ENCODE data around the gene DUSP14.

DNA sequence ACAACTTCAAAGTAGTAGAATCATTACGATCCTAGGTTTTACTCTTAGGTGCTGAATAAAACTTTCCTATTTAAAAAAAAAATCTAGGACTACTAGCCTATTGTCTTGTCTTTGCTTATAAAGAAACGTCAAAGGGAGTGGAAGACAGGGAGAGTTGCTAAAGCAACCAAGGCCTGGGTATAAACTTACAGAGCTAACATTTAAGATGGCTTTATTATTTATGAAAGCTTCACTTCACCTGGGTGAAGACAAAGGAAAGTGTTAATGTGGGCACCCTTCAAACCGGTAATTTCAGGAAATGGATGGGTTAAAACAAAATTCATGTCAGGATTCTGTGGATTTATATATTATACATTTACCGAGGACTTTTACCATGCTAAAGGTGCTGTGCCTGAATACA, 2.5 kb downstream of the DUSP14 start:
- TF ChIP-seq, protein P1, sequence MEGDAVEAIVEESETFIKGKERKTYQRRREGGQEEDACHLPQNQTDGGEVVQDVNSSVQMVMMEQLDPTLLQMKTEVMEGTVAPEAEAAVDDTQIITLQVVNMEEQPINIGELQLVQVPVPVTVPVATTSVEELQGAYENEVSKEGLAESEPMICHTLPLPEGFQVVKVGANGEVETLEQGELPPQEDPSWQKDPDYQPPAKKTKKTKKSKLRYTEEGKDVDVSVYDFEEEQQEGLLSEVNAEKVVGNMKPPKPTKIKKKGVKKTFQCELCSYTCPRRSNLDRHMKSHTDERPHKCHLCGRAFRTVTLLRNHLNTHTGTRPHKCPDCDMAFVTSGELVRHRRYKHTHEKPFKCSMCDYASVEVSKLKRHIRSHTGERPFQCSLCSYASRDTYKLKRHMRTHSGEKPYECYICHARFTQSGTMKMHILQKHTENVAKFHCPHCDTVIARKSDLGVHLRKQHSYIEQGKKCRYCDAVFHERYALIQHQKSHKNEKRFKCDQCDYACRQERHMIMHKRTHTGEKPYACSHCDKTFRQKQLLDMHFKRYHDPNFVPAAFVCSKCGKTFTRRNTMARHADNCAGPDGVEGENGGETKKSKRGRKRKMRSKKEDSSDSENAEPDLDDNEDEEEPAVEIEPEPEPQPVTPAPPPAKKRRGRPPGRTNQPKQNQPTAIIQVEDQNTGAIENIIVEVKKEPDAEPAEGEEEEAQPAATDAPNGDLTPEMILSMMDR (IDR thresholded peaks at IDR 0.05): no peak
- TF ChIP-seq POLR2AphosphoS5 (IDR thresholded peaks at IDR 0.05; ENCODE audit: insufficient read depth in 1 of 2, low read depth in 1 of 2): no peak

Data from vagina (tissue), 2 donors.